GM23248 (cell line): ENCODE results near the gene GPT2. TPM values are rescaled to one million over a fixed set of nuclear protein-coding genes. Genes with fewer than 3 reads are reported as not detected.

Experiments
- DNase-seq: peaks from one replicate; pipeline ENCODE4 v3.0.0-alpha.2; 2015
- H2AFZ ChIP-seq: fragments of 200-600 bp; sonication (generic); 2 replicates; pipeline ENCODE4 v1.6.1; 2016; ENCODE audit warnings: antibody characterized with exemption
- H3F3A ChIP-seq: fragments of 200-600 bp; sonication (generic); 2 replicates; pipeline ENCODE4 v1.6.1; 2016; ENCODE audit warnings: mild to moderate bottlenecking, antibody characterized with exemption, mixed run types; ENCODE audit not compliant: insufficient read depth
- H3K27ac ChIP-seq: fragments of 200-600 bp; sonication (generic); 2 replicates; pipeline ENCODE4 v1.5.1; 2016; ENCODE audit warnings: mild to moderate bottlenecking
- H3K27me3 ChIP-seq: fragments of 200-600 bp; sonication (generic); replicated peaks from 2 replicates; pipeline ENCODE4 v1.6.1; 2016; ENCODE audit warnings: mild to moderate bottlenecking; ENCODE audit not compliant: insufficient read depth
- H3K36me3 ChIP-seq: fragments of 200-600 bp; sonication (generic); 2 replicates; pipeline ENCODE4 v1.6.1; 2016; ENCODE audit warnings: low read depth, mild to moderate bottlenecking
- H3K4me1 ChIP-seq: fragments of 200-600 bp; sonication (generic); 2 replicates; pipeline ENCODE4 v1.6.1; 2016; ENCODE audit warnings: mild to moderate bottlenecking; ENCODE audit not compliant: insufficient read depth
- H3K4me2 ChIP-seq: fragments of 200-600 bp; sonication (generic); one replicate; pipeline ENCODE4 v1.6.1; 2016; ENCODE audit warnings: mild to moderate bottlenecking; ENCODE audit not compliant: unreplicated experiment
- H3K4me3 ChIP-seq: fragments of 200-600 bp; sonication (generic); 2 replicates; pipeline ENCODE4 v1.5.1; 2016; ENCODE audit warnings: mild to moderate bottlenecking
- H3K79me2 ChIP-seq: fragments of 200-600 bp; sonication (generic); 2 replicates; pipeline ENCODE4 v1.6.1; 2016; ENCODE audit warnings: mild to moderate bottlenecking; ENCODE audit not compliant: insufficient read depth
- H3K9ac ChIP-seq: fragments of 200-600 bp; sonication (generic); 2 replicates; pipeline ENCODE4 v1.6.1; 2016; ENCODE audit warnings: mild to moderate bottlenecking
- H3K9me2 ChIP-seq: fragments of 200-600 bp; sonication (generic); 2 replicates; pipeline ENCODE4 v1.6.1; 2016; ENCODE audit warnings: mixed run types, mild to moderate bottlenecking, moderate library complexity; ENCODE audit not compliant: insufficient read depth
- H3K9me3 ChIP-seq: fragments of 200-600 bp; sonication (generic); one replicate; pipeline ENCODE4 v1.6.1; 2017; ENCODE audit warnings: low read depth
- H4K20me1 ChIP-seq: fragments of 200-600 bp; sonication (generic); 2 replicates; pipeline ENCODE4 v1.6.0; 2016; ENCODE audit not compliant: insufficient read depth
- EZH2 ChIP-seq: fragments of 200-600 bp; sonication (generic); IDR thresholded peaks from 2 replicates; pipeline ENCODE4 v1.6.1; 2018; ENCODE audit warnings: antibody characterized with exemption, mild to moderate bottlenecking; ENCODE audit not compliant: insufficient read depth, poor library complexity, severe bottlenecking
- EZH2phosphoT487 ChIP-seq: fragments of 200-600 bp; sonication (generic); IDR thresholded peaks from 2 replicates; pipeline ENCODE4 v1.6.1; 2018; ENCODE audit warnings: antibody characterized with exemption, moderate library complexity, mild to moderate bottlenecking, low read depth; ENCODE audit not compliant: insufficient read depth
- WGBS, 2 experiments: methylation state at CpG; one replicate each; pipeline ENCODE4 v1.1.6; 2015 to 2017; ENCODE audit warnings: low lambda C conversion rate in 2 of 2, low coverage in 1 of 2; ENCODE audit errors: missing lambda C conversion rate in 2 of 2; 5-methylcytosine and 5-hydroxymethylcytosine counted together
- in situ Hi-C: fragments of 300-500 bp; cut with MboI; formaldehyde crosslinking; loops from 2 replicates; pipeline ENCODE4 v1.15.0; 2020
- polyA plus RNA-seq: library from polyadenylated mRNA; unstranded; fragments of >200 nt; fragmentation: Nextera tagmentation; extraction: Ambion mirVana; gene quantifications from 2 replicates; pipeline ENCODE4 v1.2.1, GENCODE V29; 2016
- total RNA-seq: library from RNA; depleted of rRNA; stranded (reverse); fragments of >200 nt; shearing (Covaris generic); gene quantifications from 2 replicates; pipeline ENCODE4 v1.2.3, GENCODE V29; 2014

GPT2 gene
- total and polyA plus RNA-seq, 2 experiments from 2014 or later = 26.9 to 33.7 TPM

- Histone ChIP-seq H3F3A (no peaks in the 10 kb centered on the region), H3K36me3 (peaks cover 29% of the 10 kb centered on the region), H2AFZ (no peak overlapping the region), H3K9me2 (no peaks in the 10 kb centered on the region), H3K79me2 (no peaks in the 10 kb centered on the region), H3K9ac (no peak overlapping the region), H3K27ac (no peak overlapping the region), H3K4me1 (no peaks in the 10 kb centered on the region), H3K27me3 (no peaks in the 10 kb centered on the region), H3K4me3 (no peak overlapping the region), H3K4me2 (no peak overlapping the region), H3K9me3 (no peaks in the 10 kb centered on the region), H4K20me1 (no peaks in the 10 kb centered on the region)
- DNase-seq = no peak
- TF ChIP-seq EZH2phosphoT487 (no peak), EZH2 (no peak)
- 99 to 100% methylated on average over 1 to 2 of the region's 2 CpGs for WGBS, 2 experiments
- in situ Hi-C loops = loop anchor here (10.0 kb wide), 1 partner anchor 241 kb away; no protein-coding TSS in a partner anchor
These were observed 31.4 kb downstream of the GPT2 start for GRCh38 chr16:46915483-46916025.

GRCh38 chr16:46916980-46917379 is 32.8 kb downstream of the GPT2 start:
- no peak overlapping the region for H3K9ac ChIP-seq
- peak; percentile 31 for DNase-seq
- no peaks in the 10 kb centered on the region for H3K4me1 ChIP-seq
- no peak overlapping the region for H3K4me2 ChIP-seq
- 93 to 98% methylated on average over 3 of the region's 3 CpGs for WGBS, 2 experiments
- no peak overlapping the region for H3K27ac ChIP-seq
- H3K36me3 ChIP-seq = peaks cover 19% of the 10 kb centered on the region; the same call in 1 of the 2 replicates
- no peak for TF ChIP-seq EZH2phosphoT487
- H4K20me1 ChIP-seq = no peaks in the 10 kb centered on the region
- H3K27me3 ChIP-seq = no peaks in the 10 kb centered on the region
- no peak overlapping the region for H3K4me3 ChIP-seq
- H3K9me2 ChIP-seq = no peaks in the 10 kb centered on the region
- H3K9me3 ChIP-seq = no peaks in the 10 kb centered on the region
- in situ Hi-C loops = loop anchor here (10.0 kb wide), 1 partner anchor 242 kb away; no protein-coding TSS in a partner anchor
- no peaks in the 10 kb centered on the region for H3F3A ChIP-seq
- no peak overlapping the region for H2AFZ ChIP-seq
- no peaks in the 10 kb centered on the region for H3K79me2 ChIP-seq

GRCh38 chr16:46918400-46918799 is 34.2 kb downstream of the GPT2 start:
- no peaks in the 10 kb centered on the region for H3K9me3 ChIP-seq
- H4K20me1 ChIP-seq = no peaks in the 10 kb centered on the region
- no peak overlapping the region for H3K27ac ChIP-seq
- H3K4me3 ChIP-seq = no peak overlapping the region
- no peak for DNase-seq
- H3K9me2 ChIP-seq = no peaks in the 10 kb centered on the region
- H3K4me2 ChIP-seq = no peak overlapping the region
- TF ChIP-seq EZH2 = no peak
- no peak for TF ChIP-seq EZH2phosphoT487
- H3K79me2 ChIP-seq = no peaks in the 10 kb centered on the region
- H3K4me1 ChIP-seq = no peaks in the 10 kb centered on the region
- 82 to 89% methylated on average over 11 of the region's 11 CpGs for WGBS, 2 experiments
- in situ Hi-C loops = loop anchor here (10.0 kb wide), 1 partner anchor 244 kb away; no protein-coding TSS in a partner anchor
- H3F3A ChIP-seq = no peaks in the 10 kb centered on the region
- peaks cover 27% of the 10 kb centered on the region; the same call in 1 of the 2 replicates for H3K36me3 ChIP-seq
- no peaks in the 10 kb centered on the region for H3K27me3 ChIP-seq
- H2AFZ ChIP-seq = no peak overlapping the region
- H3K9ac ChIP-seq = no peak overlapping the region

GRCh38 chr16:46918905-46919792 is 35.0 kb downstream of the GPT2 start:
- no peaks in the 10 kb centered on the region for H3F3A ChIP-seq
- H3K27ac ChIP-seq = no peak overlapping the region
- H3K27me3 ChIP-seq = no peaks in the 10 kb centered on the region
- TF ChIP-seq EZH2 = no peak
- no peak for TF ChIP-seq EZH2phosphoT487
- no peak overlapping the region for H3K4me2 ChIP-seq
- no peaks in the 10 kb centered on the region for H3K9me2 ChIP-seq
- peaks cover 30% of the 10 kb centered on the region; the same call in 1 of the 2 replicates for H3K36me3 ChIP-seq
- H3K4me3 ChIP-seq = no peak overlapping the region
- H3K9ac ChIP-seq = no peak overlapping the region
- in situ Hi-C loops = loop anchor here (10.0 kb wide), 1 partner anchor 244 kb away; no protein-coding TSS in a partner anchor
- no peaks in the 10 kb centered on the region for H3K4me1 ChIP-seq
- DNase-seq = no peak
- no peak overlapping the region for H2AFZ ChIP-seq
- WGBS, 2 experiments = 70 to 73% methylated on average over 21 of the region's 21 CpGs
- H4K20me1 ChIP-seq = no peaks in the 10 kb centered on the region
- no peaks in the 10 kb centered on the region for H3K9me3 ChIP-seq
- H3K79me2 ChIP-seq = no peaks in the 10 kb centered on the region
